Keratinocyte (primary cell): ENCODE data around the gene AASS. TPM values are rescaled to one million over a fixed set of nuclear protein-coding genes. Genes with fewer than 3 reads are reported as not detected.

Experiments
- DNase-seq: peaks from one replicate; pipeline ENCODE4 v3.0.0-alpha.2; 2011; ENCODE audit warnings: low read depth, missing footprints, low spot score
- FAIRE-seq: peaks from 2 replicates; lab custom pipeline; 2011; peaks lifted over from hg19 to GRCh38; lab: Jason Lieb, UNC
- H2AFZ ChIP-seq: 2 replicates; pipeline ENCODE4 v1.6.0; 2012; ENCODE audit warnings: low read length, control low read depth, inconsistent platforms; ENCODE audit not compliant: control insufficient read depth
- H3K27ac ChIP-seq: 2 replicates; pipeline ENCODE4 v1.5.1; 2011; ENCODE audit warnings: low read length; ENCODE audit not compliant: control insufficient read depth, insufficient read depth
- H3K27me3 ChIP-seq: 3 replicates; pipeline ENCODE4 v1.6.0; 2011; ENCODE audit warnings: low read length; ENCODE audit not compliant: control insufficient read depth, insufficient read depth; ENCODE audit errors: extremely low read depth
- H3K36me3 ChIP-seq, 2 experiments: 2 replicates in 1 of 2; 3 replicates in 1 of 2; pipeline ENCODE4 v1.5.1; 2011; ENCODE audit warnings: low read length in 2 of 2, mild to moderate bottlenecking in 1 of 2; ENCODE audit not compliant: control insufficient read depth in 2 of 2, insufficient read depth in 2 of 2; ENCODE audit errors: extremely low read depth in 1 of 2
- H3K4me1 ChIP-seq: 3 replicates; pipeline ENCODE4 v1.5.1; 2011; ENCODE audit warnings: low read length; ENCODE audit not compliant: control insufficient read depth, insufficient read depth; ENCODE audit errors: extremely low read depth
- H3K4me2 ChIP-seq: 3 replicates; pipeline ENCODE4 v1.6.0; 2011; ENCODE audit warnings: low read depth, low read length; ENCODE audit not compliant: control insufficient read depth, insufficient read depth; ENCODE audit errors: extremely low read depth
- H3K4me3 ChIP-seq, 3 experiments: fragments of 200-600 bp in 1 of 3; sonication (generic) in 1 of 3; 2 replicates in 2 of 3; 3 replicates in 1 of 3; pipeline ENCODE4 v1.5.1; 2011 to 2016; ENCODE audit warnings: low read length in 3 of 3, mild to moderate bottlenecking in 3 of 3, control low read depth in 2 of 3, inconsistent platforms in 1 of 3, low read depth in 1 of 3, mixed read lengths in 1 of 3, mixed run types in 1 of 3, moderate library complexity in 1 of 3; ENCODE audit not compliant: control insufficient read depth in 2 of 3, insufficient read depth in 2 of 3; ENCODE audit errors: extremely low read depth in 1 of 3
- H3K79me2 ChIP-seq: 2 replicates; pipeline ENCODE4 v1.6.0; 2012; ENCODE audit warnings: low read length; ENCODE audit not compliant: control insufficient read depth, insufficient read depth
- H3K9ac ChIP-seq: 3 replicates; pipeline ENCODE4 v1.6.0; 2011; ENCODE audit warnings: low read length; ENCODE audit not compliant: control insufficient read depth, insufficient read depth; ENCODE audit errors: extremely low read depth
- H3K9me1 ChIP-seq: 3 replicates; pipeline ENCODE4 v1.6.0; 2011; ENCODE audit warnings: low read length; ENCODE audit not compliant: control insufficient read depth, insufficient read depth; ENCODE audit errors: extremely low read depth
- H3K9me3 ChIP-seq: 2 replicates; pipeline ENCODE4 v1.5.1; 2012; ENCODE audit warnings: low read depth, low read length; ENCODE audit not compliant: control insufficient read depth
- H4K20me1 ChIP-seq: 3 replicates; pipeline ENCODE4 v1.6.0; 2011; ENCODE audit warnings: low read length; ENCODE audit not compliant: control insufficient read depth, insufficient read depth; ENCODE audit errors: extremely low read depth
- EZH2 ChIP-seq: IDR thresholded peaks from one replicate; pipeline ENCODE4 v1.6.1; 2012; ENCODE audit warnings: inconsistent platforms, mild to moderate bottlenecking, low read length, moderate library complexity
- dilution Hi-C: fragments of 300-500 bp; cut with MboI; formaldehyde crosslinking; loops from one replicate; pipeline ENCODE4 v1.7.0; 2020; ENCODE audit warnings: low sequenced_read_pairs; ENCODE audit not compliant: extremely low pct_ligation_motif_present
- polyA plus RNA-seq, 5 experiments: library from polyadenylated mRNA; depleted of rRNA in 3 of 5; stranded (reverse) in 3 of 5; stranded (forward) in 1 of 5; unstranded in 1 of 5; fragments of >200 nt; gene quantifications; 1 replicate in 1 of 5; 2 replicates in 3 of 5; 3 replicates in 1 of 5; pipeline versions ENCODE4 v1.2.1 to v1.2.3, GENCODE V29; 2011 to 2012; ENCODE audit warnings: missing spikeins in 2 of 5, low read depth in 1 of 5, low replicate concordance in 1 of 5
- TF ChIP-seq, protein P1 (sequence below), 3 experiments: IDR thresholded peaks in 1 of 3; conservative IDR thresholded peaks in 1 of 3; optimal IDR thresholded peaks in 1 of 3; 2 replicates in 2 of 3; 3 replicates in 1 of 3; pipeline versions ENCODE3 to v1.5.1; 2011; ENCODE audit warnings: low read length in 3 of 3, mild to moderate bottlenecking in 3 of 3, moderate library complexity in 2 of 3, control low read depth in 1 of 3, inconsistent platforms in 1 of 3; ENCODE audit not compliant: insufficient read depth in 2 of 3; ENCODE audit errors: extremely low read depth in 1 of 3

The AASS gene
- polyA plus RNA-seq, 1 donor (not counting 4 experiments of a cell fraction or from before 2014, with no cell fraction given) = 10.3 TPM

DNA sequence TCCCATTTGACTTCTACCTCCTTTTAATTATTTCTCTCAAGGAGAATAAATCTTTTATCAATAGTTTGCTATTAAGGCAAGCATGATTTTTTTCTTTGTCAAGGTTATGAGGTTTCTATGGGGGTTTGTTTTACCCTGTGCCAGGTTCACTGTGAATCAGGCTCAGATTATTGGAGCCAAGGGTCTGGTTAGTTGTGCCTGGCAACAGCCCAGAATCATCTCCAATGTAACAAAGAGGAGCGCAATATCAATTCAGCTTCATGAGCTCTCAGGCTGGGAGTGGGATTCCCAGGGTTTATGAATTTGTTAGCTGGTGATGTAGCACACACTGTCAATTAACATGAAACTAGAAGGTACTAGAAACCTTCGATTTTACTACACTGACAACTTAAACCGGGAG is 73.2 kb downstream of the AASS start:
- H3K27ac ChIP-seq = no peak overlapping the region
- H3K4me2 ChIP-seq = no peak overlapping the region
- H3K27me3 ChIP-seq = no peaks in the 10 kb centered on the region
- no peak overlapping the region for H3K4me3 ChIP-seq
- no peaks in the 10 kb centered on the region for H3K4me1 ChIP-seq
- H2AFZ ChIP-seq = no peak overlapping the region
- no peaks in the 10 kb centered on the region for H3K36me3 ChIP-seq
- dilution Hi-C loops = no loop called here
- DNase-seq = no peak
- H3K9me3 ChIP-seq = no peaks in the 10 kb centered on the region
- TF ChIP-seq, protein P1, sequence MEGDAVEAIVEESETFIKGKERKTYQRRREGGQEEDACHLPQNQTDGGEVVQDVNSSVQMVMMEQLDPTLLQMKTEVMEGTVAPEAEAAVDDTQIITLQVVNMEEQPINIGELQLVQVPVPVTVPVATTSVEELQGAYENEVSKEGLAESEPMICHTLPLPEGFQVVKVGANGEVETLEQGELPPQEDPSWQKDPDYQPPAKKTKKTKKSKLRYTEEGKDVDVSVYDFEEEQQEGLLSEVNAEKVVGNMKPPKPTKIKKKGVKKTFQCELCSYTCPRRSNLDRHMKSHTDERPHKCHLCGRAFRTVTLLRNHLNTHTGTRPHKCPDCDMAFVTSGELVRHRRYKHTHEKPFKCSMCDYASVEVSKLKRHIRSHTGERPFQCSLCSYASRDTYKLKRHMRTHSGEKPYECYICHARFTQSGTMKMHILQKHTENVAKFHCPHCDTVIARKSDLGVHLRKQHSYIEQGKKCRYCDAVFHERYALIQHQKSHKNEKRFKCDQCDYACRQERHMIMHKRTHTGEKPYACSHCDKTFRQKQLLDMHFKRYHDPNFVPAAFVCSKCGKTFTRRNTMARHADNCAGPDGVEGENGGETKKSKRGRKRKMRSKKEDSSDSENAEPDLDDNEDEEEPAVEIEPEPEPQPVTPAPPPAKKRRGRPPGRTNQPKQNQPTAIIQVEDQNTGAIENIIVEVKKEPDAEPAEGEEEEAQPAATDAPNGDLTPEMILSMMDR (optimal IDR thresholded peaks at IDR 0.05 in 1 of 3, IDR thresholded peaks at IDR 0.05 in 1 of 3, conservative IDR thresholded peaks at IDR 0.05 in 1 of 3; ENCODE audit: extremely low read depth in 1 of 3, insufficient read depth in 2 of 3, low read length in 3 of 3) = no peak
- TF ChIP-seq EZH2 = no peak
- no peak for FAIRE-seq
- no peaks in the 10 kb centered on the region for H4K20me1 ChIP-seq
- H3K9me1 ChIP-seq = no peaks in the 10 kb centered on the region
- no peaks in the 10 kb centered on the region for H3K79me2 ChIP-seq
- no peak overlapping the region for H3K9ac ChIP-seq

DNA sequence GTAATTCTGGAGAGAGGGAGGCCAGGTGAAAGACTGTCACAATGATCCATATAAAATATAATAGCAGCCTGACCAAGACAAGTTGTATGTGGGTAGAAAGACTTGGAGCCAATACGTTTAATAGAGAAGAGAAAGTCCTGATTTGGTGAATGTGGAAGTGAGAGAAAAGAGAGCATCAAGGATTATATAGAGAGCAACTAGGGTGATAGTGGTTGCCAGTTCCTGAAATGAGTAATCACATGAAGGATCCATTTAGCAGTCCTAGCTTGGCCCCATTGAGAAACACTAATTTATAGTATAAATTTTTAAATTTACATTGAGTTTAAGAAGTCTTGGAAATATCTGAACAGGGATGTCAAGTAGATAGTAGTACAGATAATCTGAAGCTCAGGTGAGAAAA is 74.0 kb downstream of the AASS start:
- no peaks in the 10 kb centered on the region for H4K20me1 ChIP-seq
- no peaks in the 10 kb centered on the region for H3K9me3 ChIP-seq
- no peak overlapping the region for H2AFZ ChIP-seq
- no peak overlapping the region for H3K4me2 ChIP-seq
- DNase-seq (no peak), FAIRE-seq (no peak)
- H3K79me2 ChIP-seq = no peaks in the 10 kb centered on the region
- no peaks in the 10 kb centered on the region for H3K9me1 ChIP-seq
- H3K4me1 ChIP-seq = no peaks in the 10 kb centered on the region
- TF ChIP-seq EZH2 = no peak
- TF ChIP-seq, protein P1 (optimal IDR thresholded peaks at IDR 0.05 in 1 of 3, IDR thresholded peaks at IDR 0.05 in 1 of 3, conservative IDR thresholded peaks at IDR 0.05 in 1 of 3; ENCODE audit: extremely low read depth in 1 of 3, insufficient read depth in 2 of 3, low read length in 3 of 3) = no peak
- dilution Hi-C loops = no loop called here
- H3K36me3 ChIP-seq = no peaks in the 10 kb centered on the region
- no peaks in the 10 kb centered on the region for H3K27me3 ChIP-seq
- no peak overlapping the region for H3K4me3 ChIP-seq
- H3K9ac ChIP-seq = no peak overlapping the region
- H3K27ac ChIP-seq = no peak overlapping the region
